ENCODE data around the gene ZFP2.
"Not testable (repeated sequence)": the region's sequence is repeated elsewhere in the genome, so short reads cannot be mapped to it uniquely, and the experiment has no call there.

Gene ZFP2

GRCh38 chr5:178895615-178896571 is at the start of gene ZFP2:
Gene ZFP2 (plus strand): TSS chr5:178895913. CDS start chr5:178931314, 35,401 bp downstream.
- DNase-seq, result peak; percentile 39

DNA sequence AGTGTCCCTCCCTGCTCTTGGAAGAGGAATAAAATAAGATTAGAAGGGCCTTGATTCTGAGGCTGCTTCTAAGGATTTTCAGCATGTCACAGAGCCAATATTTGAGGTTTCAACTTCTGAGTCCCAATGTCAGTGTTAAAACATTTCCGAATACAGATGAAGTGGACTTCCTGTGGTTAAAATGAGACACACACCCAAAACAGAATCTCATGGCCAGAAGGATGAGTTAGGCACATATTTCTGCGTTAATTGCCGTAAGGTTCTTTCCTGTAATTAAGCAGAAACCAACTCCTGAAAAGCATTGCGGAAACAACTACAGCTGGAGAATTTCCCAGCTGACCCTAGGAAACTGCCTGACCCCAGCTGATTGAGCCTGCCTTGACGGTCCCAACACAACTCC is 46.4 kb upstream of the ZFP2 start:
- DNase-seq, result no peak

DNA sequence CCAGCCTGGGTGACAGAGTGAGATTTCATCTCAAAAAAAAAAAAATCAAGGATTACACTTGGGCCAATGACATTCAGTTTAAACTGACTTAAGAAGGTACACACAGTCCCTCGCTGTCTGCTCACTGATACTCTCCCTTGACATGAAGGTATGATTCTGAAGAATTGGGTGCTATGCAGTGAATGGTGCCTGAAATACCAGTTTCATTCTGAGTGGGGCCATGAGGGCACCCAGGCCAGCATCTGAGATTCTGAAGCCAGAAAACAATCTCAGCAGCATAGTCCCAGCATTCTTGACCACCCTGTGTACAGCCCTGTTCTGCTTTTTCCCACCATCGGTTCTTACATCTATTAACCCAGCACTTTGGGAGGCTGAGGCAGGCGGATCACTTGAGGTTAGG is 43.8 kb upstream of the ZFP2 start:
- DNase-seq, result no peak

DNA sequence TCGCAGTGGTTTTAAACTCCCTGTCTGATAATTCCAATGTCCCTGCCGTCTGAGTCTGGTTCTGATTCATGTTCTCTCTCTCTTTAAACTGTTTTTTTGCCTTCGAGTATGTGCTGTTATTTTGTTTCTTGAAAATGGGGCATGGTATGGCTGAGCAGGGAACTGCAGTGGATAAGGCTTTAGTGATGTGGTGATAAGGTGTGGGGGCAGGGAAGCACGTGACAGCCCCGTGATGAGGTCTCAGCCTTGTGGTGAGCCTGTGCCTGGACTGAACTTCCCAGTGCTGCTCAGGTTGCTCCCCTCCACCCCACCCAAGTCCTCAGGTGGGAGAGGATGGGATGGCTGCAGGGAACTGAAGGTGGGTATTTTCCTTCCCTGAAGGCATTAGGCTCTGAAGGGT is 41.4 kb upstream of the ZFP2 start:
- no peak for DNase-seq

DNA sequence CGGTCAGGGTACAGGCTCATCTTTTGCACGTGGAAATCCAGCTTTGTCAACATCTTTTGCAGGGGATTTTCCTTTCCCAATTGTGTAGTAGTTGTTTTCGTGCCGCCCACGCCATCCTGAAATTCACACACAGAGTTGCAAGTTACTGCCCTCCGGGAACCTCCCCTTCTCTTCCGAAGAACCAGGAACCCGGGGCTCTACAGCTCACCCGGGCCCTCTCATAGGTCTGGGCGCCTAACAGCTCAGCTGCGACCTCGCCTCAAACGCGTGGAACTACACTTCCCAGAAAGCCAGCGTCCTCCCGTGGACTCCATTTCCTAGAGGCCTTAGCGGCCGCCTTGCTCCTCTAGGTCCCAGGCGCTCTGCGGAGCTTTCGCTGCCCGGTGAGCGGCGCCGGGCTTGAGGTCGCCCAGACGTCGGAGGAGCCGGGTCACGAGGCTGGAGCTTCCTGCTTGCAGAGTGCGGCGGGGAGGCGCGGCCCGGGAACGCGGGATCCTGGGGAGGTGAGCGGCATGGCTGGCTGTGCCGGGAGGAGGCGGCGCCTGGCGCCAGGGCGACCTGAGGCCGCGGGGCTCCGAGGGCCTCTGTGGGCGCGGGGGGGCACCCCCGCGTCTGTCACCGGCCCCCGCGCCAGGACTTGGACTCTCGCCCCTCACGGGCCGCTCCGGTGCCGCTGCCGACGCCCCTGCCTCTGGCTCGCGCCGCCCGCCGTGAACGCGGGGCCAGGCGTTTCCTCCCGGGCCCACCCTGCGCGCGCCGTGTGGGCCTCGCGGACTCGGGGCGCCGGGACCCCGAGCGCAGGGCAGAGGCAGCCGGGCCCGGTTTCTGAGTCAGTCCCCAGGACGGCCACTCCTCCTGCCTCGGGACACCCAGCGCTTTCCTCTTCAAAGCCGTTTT is 35.8 kb upstream of the ZFP2 start, which contains the start of gene ZNF354B:
TSS of gene ZNF354B (plus strand) at position 329 of the 897 bp plus-strand sequence. CDS start 1,095 bp downstream, outside the sequence.
- DNase-seq, result peak; percentile 90

- DNase-seq, result not testable (repeated sequence)
Measured at GRCh38 chr5:178860615-178861014, 35.1 kb upstream of the ZFP2 start.

DNA sequence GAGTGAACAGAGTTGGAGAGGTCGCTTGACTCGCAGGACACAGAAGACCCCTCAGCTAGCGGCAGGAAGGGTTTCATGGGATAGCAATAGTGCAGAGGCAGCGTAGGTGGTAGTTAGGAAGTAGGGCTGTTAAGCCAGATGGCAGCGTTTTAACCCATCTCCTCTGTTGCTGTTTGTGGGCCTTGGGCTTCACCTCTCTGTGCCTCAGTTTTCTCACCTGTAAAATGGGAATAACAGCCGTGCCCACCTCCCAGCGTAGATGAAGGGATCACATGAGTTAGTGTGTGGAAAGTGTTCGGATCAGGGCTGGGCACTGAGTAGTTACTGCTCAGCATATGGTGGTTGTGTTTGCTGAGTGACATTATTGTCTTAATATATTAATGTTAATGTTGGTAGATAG is 34.1 kb upstream of the ZFP2 start:
- DNase-seq, result no peak

DNA sequence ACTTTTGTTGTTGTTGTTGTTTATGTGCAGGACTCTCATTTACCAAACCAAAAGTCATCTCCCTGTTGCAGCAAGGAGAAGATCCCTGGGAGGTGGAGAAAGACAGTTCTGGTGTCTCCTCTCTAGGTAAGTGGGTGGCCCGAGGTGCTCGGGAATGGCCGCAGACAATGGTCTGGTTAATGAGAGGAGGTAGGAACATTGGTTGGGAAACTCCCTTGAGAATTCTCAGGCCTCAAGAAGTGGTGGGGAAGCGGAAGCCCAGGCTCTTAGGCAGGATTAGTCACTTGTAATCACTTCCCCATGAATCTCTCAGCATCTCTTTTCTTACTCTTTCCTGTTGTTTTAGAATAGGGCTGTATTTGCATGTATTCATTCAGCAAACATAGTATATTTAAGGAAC is 28.8 kb upstream of the ZFP2 start:
- DNase-seq, result no peak

- DNase-seq, result no peak
Measured at GRCh38 chr5:178869577-178869976, 26.1 kb upstream of the ZFP2 start.

GRCh38 chr5:178870411-178870810 is 25.3 kb upstream of the ZFP2 start:
- no peak for DNase-seq

- no peak for DNase-seq
Measured at GRCh38 chr5:178872302-178872701, 23.4 kb upstream of the ZFP2 start.

GRCh38 chr5:178883115-178883694 is 12.5 kb upstream of the ZFP2 start:
- not testable (repeated sequence) for DNase-seq

- no peak for DNase-seq
Measured at GRCh38 chr5:178883815-178884430, 11.8 kb upstream of the ZFP2 start.

DNA sequence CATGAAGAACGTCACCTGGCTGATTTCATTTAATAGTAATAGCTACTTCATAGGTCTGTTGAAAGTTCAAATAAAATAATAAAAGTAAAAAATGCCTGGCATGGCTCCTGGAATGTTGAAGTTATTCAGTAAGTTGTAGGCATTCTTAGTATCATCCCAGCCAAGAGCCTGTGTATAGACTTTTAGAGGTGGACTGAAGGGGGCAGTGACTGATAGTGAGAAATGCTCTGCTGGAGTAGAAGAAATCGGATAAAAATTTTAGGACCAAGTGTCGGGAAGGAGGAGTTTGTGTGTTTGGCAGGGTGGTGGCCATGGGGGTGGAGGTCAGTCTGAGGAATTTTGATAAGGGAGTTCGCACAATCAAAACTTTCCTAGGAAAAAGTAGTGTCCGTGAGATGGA is 3.6 kb downstream of the ZFP2 start:
- no peak for DNase-seq

DNA sequence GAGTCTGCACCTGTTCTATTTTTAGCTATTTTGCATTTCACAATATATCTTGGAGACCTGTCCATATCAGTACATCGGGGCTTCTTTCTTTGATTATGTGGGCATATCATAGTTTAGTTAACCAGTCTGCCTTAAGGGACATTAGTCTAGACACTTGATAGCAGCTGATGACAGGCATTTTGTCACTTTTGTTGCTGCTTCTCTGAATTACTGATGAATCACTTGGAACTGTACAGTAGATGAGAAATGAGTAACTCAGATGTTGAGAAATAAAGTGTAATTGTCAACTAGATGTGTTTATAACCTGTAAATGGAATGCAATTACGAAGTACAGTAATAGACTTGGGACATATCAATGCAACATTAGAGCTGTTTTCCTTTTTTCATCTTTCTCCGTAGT is 7.1 kb downstream of the ZFP2 start:
- no peak for DNase-seq

- no peak for DNase-seq
Measured at GRCh38 chr5:178931846-178932760, 36.4 kb downstream of the ZFP2 start.

DNA sequence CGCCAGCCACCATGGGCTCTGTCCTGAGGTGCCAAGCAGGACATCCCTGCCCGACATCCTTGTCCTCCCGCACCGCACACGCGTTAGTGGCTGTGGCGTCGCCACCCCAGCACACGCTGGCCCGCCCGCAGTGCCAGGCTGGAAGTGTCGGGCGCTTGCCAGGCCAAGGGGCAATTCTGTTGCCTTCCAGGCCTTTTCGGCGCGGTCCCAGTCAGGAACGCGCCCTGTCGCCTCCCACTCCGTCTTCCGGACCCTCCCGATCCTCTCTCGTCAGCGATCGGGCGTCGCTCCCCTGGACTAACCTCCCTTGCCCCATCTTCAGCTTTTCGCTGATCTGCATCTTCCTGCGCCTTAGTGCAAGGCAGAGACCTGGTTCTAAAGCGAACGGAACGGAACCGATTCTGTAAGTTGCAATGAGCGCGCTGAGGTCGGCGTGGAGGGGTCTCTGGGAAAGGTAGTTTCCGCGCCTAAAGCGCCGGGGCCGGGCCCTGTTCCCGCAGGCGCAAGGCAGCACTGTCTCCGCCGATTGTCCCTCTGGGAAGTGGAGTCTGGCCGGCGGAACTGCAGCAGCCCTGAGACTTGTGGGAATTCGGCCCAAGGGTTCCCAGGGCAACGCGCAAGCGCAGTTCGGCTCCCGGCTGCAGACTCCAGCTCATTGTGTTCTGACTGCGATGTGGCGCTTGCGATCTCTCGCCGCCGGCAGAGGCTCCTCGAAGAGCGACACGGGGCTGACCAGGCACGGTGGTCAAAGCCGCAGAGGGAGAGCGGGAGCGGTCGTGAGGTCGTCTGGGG is 45.1 kb downstream of the ZFP2 start, which contains the start of gene ZNF454:
TSS of gene ZNF454 (plus strand) at position 630 of the 792 bp plus-strand sequence. CDS start 1,594 bp downstream, outside the sequence.
- no peak for DNase-seq

DNA sequence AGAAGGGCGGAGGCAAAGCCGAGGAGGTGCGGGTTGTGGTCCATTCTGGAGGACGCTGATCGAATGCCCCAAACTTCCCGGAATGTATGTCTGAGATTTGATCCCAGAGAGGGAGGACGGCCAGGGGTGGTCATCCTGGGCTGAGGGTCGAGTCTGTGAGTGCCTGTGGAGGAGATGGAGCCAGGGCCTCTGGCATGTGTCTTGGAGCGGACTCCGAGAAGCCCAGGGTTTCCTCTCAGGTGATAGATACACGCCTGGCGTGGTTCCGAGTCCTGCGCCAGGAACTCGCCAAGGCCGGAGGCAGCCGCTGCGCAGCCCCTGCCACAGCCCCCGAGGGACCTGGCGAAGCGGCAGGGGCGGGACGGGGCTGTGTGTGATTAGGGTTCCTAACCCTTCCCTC is 45.6 kb downstream of the ZFP2 start:
- no peak for DNase-seq

GRCh38 chr5:178965465-178966055 is 69.8 kb downstream of the ZFP2 start:
- no peak for DNase-seq

GRCh38 chr5:178981381-178981780 is 85.7 kb downstream of the ZFP2 start:
- no peak for DNase-seq
